B cell (primary cell): Measurements from ENCODE around the gene TMEM145. TPM values are rescaled to one million over a fixed set of nuclear protein-coding genes. Genes with fewer than 3 reads are reported as not detected.

Experiments used
- ATAC-seq: fragments of 200-7000 bp; cut with Tn5 transposase; one replicate; pipeline ENCODE4 v1.10.0; 2021; ENCODE audit warnings: low read depth, mild to moderate bottlenecking, moderate number of reproducible peaks, moderate library complexity
- CTCF ChIA-PET: fragments of 350-600 bp; sonication (Branson Sonifier 250); formaldehyde crosslinking; loops from one replicate; lab custom pipeline; 2021; ENCODE audit warnings: antibody characterized with exemption, inconsistent platforms; lab: Charles Lee
- POLR2A ChIA-PET: fragments of 350-600 bp; sonication (Branson Sonifier 250); formaldehyde crosslinking; loops from one replicate; lab custom pipeline; 2021; ENCODE audit warnings: antibody characterized with exemption; lab: Charles Lee
- DNase-seq: peaks from one replicate; pipeline ENCODE4 v3.0.0; 2013
- H2AFZ ChIP-seq: 2 replicates; pipeline ENCODE4 v1.6.1; 2012; ENCODE audit warnings: mild to moderate bottlenecking, low read depth, low read length; ENCODE audit not compliant: insufficient read depth, poor library complexity, severe bottlenecking
- H3K27ac ChIP-seq, 2 donors: 1 replicate in 1 of 2; 2 replicates in 1 of 2; pipeline ENCODE4 v1.5.1; 2012 to 2013; ENCODE audit warnings: low read length in 2 of 2, mild to moderate bottlenecking in 2 of 2, moderate library complexity in 1 of 2
- H3K27me3 ChIP-seq, 4 experiments: fragments of 200-600 bp in 1 of 4; sonication (generic) in 1 of 4; replicated peaks in 1 of 4; 1 replicate in 2 of 4; 2 replicates in 2 of 4; pipeline versions ENCODE4 v1.6.1 to v1.7.0; 2013 to 2016; ENCODE audit warnings: low read length in 3 of 4, mild to moderate bottlenecking in 2 of 4, mixed read lengths in 1 of 4, moderate library complexity in 1 of 4; ENCODE audit not compliant: insufficient read depth in 4 of 4, control insufficient read depth in 3 of 4; ENCODE audit errors: control extremely low read depth in 1 of 4
- H3K36me3 ChIP-seq, 2 experiments: replicated peaks in 1 of 2; 1 replicate in 1 of 2; 2 replicates in 1 of 2; pipeline versions ENCODE4 v1.6.1 to v1.7.1; 2013; ENCODE audit warnings: low read length in 1 of 2; ENCODE audit not compliant: insufficient read depth in 2 of 2, control insufficient read depth in 1 of 2; ENCODE audit errors: control extremely low read depth in 1 of 2, extremely low read depth in 1 of 2
- H3K4me1 ChIP-seq, 2 donors: fragments of 200-600 bp in 1 of 2; sonication (generic) in 1 of 2; 1 replicate in 1 of 2; 2 replicates in 1 of 2; pipeline versions ENCODE4 v1.5.1 to v1.6.1; 2013 to 2017; ENCODE audit warnings: low read length in 2 of 2; ENCODE audit not compliant: control insufficient read depth in 2 of 2, insufficient read depth in 2 of 2
- H3K4me2 ChIP-seq: replicated peaks from 2 replicates; pipeline ENCODE3; 2012; ENCODE audit warnings: mild to moderate bottlenecking, low read depth, low read length; ENCODE audit not compliant: poor library complexity, severe bottlenecking
- H3K4me3 ChIP-seq, 5 experiments: fragments of 200-600 bp in 1 of 5; sonication (generic) in 1 of 5; 1 replicate in 3 of 5; 2 replicates in 2 of 5; pipeline versions ENCODE4 v1.5.1 to v1.7.0; 2011 to 2016; ENCODE audit warnings: low read length in 4 of 5, mild to moderate bottlenecking in 4 of 5, low read depth in 2 of 5, control low read depth in 1 of 5, moderate library complexity in 1 of 5; ENCODE audit not compliant: insufficient read depth in 1 of 5; ENCODE audit errors: control extremely low read depth in 1 of 5, extremely low read depth in 1 of 5
- H3K79me2 ChIP-seq: fragments of 200-600 bp; sonication (generic); one replicate; pipeline ENCODE4 v1.6.0; 2016; ENCODE audit warnings: low read length; ENCODE audit not compliant: control insufficient read depth, insufficient read depth
- H3K9ac ChIP-seq: fragments of 200-600 bp; sonication (generic); 2 replicates; pipeline ENCODE4 v1.6.1; 2017; ENCODE audit warnings: mild to moderate bottlenecking, low read length, moderate library complexity
- H3K9me3 ChIP-seq, 3 donors: one replicate each; pipeline versions ENCODE4 v1.6.1 to v1.7.1; 2013; ENCODE audit warnings: low read length in 2 of 3; ENCODE audit not compliant: control insufficient read depth in 2 of 3, insufficient read depth in 1 of 3; ENCODE audit errors: control extremely low read depth in 1 of 3
- H4K20me1 ChIP-seq: 2 replicates; pipeline ENCODE4 v1.6.0; 2012; ENCODE audit warnings: mild to moderate bottlenecking, low read length; ENCODE audit not compliant: insufficient read depth, control insufficient read depth, poor library complexity, severe bottlenecking
- H3K27ac Mint-ChIP-seq: one replicate; pipeline ENCODE4 v1.8.0; 2021; ENCODE audit warnings: mixed read lengths
- H3K27me3 Mint-ChIP-seq: one replicate; pipeline ENCODE4 v1.8.0; 2021; ENCODE audit warnings: mixed read lengths
- H3K4me1 Mint-ChIP-seq: one replicate; pipeline ENCODE4 v1.8.0; 2021; ENCODE audit warnings: mixed read lengths
- H3K4me3 Mint-ChIP-seq: one replicate; pipeline ENCODE4 v1.8.0; 2021; ENCODE audit warnings: mixed read lengths
- H3K9me3 Mint-ChIP-seq: one replicate; pipeline ENCODE4 v1.8.0; 2022; ENCODE audit warnings: mixed read lengths; ENCODE audit not compliant: insufficient read depth
- EZH2 ChIP-seq: IDR thresholded peaks from 2 replicates; pipeline ENCODE4 v1.6.1; 2012; ENCODE audit warnings: borderline replicate concordance, low read depth, mild to moderate bottlenecking, moderate library complexity, low read length; ENCODE audit not compliant: insufficient read depth, poor library complexity, severe bottlenecking
- WGBS: methylation state at CpG from one replicate; pipeline ENCODE4 v1.1.5; 2013; ENCODE audit warnings: missing lambda C conversion rate; ENCODE audit not compliant: insufficient coverage; 5-methylcytosine and 5-hydroxymethylcytosine counted together
- intact Hi-C: fragments of 100-400 bp; cut with micrococcal nuclease; formaldehyde crosslinking; loops from one replicate; pipeline ENCODE4 v1.10.0; 2022
- polyA plus RNA-seq: library from polyadenylated mRNA; depleted of rRNA; stranded (reverse); fragments of >200 nt; gene quantifications from 2 replicates; pipeline ENCODE4 v1.2.3, GENCODE V29; 2012
- total RNA-seq, 2 donors: library from RNA; stranded (reverse); fragments of 120-200 nt in 1 of 2; gene quantifications; 1 replicate in 1 of 2; 2 replicates in 1 of 2; pipeline versions ENCODE4 v1.2.3 to v1.2.4, GENCODE V29; 2013 to 2022
- TF ChIP-seq, protein P1 (sequence below): fragments of 200-600 bp; IDR thresholded peaks from one replicate; pipeline ENCODE4 v1.8.0; 2022; ENCODE audit warnings: antibody characterized with exemption, mild to moderate bottlenecking

Gene TMEM145
- total and polyA plus RNA-seq, 2 donors (not counting 1 experiment from before 2014, with no cell fraction given), result not detected

DNA sequence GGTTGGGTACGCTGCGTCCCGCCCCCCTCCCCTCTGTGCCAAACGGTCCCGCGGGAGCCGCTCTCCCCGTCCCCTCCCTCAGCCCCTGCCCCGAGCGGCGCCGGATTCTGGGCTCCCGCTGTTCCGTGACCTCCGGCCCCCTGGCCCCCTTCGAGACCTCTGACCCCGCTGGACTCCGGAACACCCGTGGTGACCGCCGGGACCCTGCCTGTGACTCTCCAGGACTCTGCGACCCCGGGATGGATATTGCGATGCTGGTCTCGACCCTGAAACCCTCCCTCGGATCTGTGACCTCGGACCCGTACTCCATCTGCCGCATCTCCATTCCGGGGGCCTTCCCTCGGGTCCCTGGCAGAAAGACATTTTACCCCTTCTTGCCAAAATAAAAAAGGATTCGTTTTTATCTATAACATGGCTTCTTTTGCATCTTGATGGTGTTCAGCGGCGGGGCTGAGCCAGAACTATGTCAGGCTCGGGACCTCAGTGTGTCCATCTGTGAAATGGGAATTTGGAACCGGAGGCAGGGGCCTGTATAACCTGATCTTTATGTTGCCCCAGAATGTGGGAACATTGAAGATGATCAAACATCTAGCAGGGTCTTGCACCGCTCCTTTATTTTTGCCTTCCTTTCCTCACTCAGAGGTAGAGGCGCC is 11.7 kb downstream of the TMEM145 start:
- ChIA-PET POLR2A (no interaction called here), CTCF (no interaction called here)
- Histone ChIP-seq H3K4me2 (peak overlapping the region; percentile 94), H3K9me3 (no peaks in the 10 kb centered on the region), H2AFZ (peak overlapping the region; percentile 96), H3K79me2 (peaks cover 35% of the 10 kb centered on the region), H3K9ac (peak overlapping the region; percentile 94), H3K36me3 (no peaks in the 10 kb centered on the region), H4K20me1 (no peaks in the 10 kb centered on the region), H3K4me3 (peak overlapping the region; percentile 57 to 99 (median 93)), H3K4me1 (peaks cover 28 to 31% of the 10 kb centered on the region in 2 donors), H3K27ac (no peak overlapping the region), H3K27me3 (peaks cover 0 to 23% (median 3%) of the 10 kb centered on the region in 4 experiments)
- DNase-seq (no peak), ATAC-seq (no peak)
- H3K4me1 Mint-ChIP-seq, result peaks cover 22% of the 10 kb centered on the region
- TF ChIP-seq, protein P1, sequence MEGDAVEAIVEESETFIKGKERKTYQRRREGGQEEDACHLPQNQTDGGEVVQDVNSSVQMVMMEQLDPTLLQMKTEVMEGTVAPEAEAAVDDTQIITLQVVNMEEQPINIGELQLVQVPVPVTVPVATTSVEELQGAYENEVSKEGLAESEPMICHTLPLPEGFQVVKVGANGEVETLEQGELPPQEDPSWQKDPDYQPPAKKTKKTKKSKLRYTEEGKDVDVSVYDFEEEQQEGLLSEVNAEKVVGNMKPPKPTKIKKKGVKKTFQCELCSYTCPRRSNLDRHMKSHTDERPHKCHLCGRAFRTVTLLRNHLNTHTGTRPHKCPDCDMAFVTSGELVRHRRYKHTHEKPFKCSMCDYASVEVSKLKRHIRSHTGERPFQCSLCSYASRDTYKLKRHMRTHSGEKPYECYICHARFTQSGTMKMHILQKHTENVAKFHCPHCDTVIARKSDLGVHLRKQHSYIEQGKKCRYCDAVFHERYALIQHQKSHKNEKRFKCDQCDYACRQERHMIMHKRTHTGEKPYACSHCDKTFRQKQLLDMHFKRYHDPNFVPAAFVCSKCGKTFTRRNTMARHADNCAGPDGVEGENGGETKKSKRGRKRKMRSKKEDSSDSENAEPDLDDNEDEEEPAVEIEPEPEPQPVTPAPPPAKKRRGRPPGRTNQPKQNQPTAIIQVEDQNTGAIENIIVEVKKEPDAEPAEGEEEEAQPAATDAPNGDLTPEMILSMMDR, result no peak
- TF ChIP-seq EZH2, result peak; percentile 68
- WGBS, result 4% methylated on average over 31 of the region's 38 CpGs
- peaks cover 10% of the 10 kb centered on the region for H3K27me3 Mint-ChIP-seq
- no peaks in the 10 kb centered on the region for H3K9me3 Mint-ChIP-seq
- peak overlapping the region; percentile 88 for H3K4me3 Mint-ChIP-seq
- intact Hi-C loops, result loop anchor here (1.0 kb wide), 14 partner anchors 22 to 465 kb away; partner anchors contain the start of genes DEDD2, PAFAH1B3, POU2F2 and PRR19
- H3K27ac Mint-ChIP-seq, result peak overlapping the region; percentile 90

DNA sequence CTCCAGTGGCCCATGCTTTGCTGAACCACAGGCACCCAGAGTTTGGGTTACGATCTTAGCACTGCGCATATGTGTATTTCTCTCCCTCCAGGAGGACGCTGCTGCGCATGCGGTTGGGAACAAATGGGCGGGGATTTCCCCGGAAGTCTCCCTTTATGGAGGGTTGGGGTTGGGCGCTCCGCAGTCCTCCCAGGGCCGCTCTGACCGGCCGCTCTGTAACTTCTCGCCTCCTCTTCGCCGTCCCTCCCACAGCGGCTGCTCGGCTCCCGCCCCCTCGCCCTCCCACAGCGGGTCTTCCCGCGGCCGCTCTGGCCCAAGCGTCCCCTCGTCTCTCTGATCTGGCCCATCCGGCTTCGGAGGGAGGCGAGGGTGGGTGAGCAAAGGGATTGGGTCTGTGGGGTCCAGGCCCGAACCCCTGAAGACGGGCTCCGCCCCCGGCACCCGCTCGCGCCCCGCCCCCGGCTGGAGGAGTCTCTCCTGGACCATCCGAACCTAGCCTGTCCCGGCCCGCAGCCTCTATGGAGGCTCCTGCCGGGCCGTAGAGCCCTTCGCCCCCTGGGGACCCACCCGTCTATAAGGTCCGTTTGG is 12.3 kb downstream of the TMEM145 start, which contains the start of gene MEGF8:
Gene MEGF8, plus strand, starts transcription at position 328 of the 588 bp plus-strand sequence. CDS start 609 bp downstream, outside the sequence.
- POLR2A ChIA-PET, result no interaction called here
- WGBS, result 0% methylated on average over 39 of the region's 45 CpGs

More for the DNA sequence above, 12.3 kb downstream of the TMEM145 start, which contains the start of gene MEGF8:
- peak within 1 kb of the TSS; percentile 96 for H2AFZ ChIP-seq
- H3K4me2 ChIP-seq, result peak within 1 kb of the TSS; percentile 94
- peak within 1 kb of the TSS; percentile 53 to 69 for H3K27ac ChIP-seq
- peak within 1 kb of the TSS; percentile 90 for H3K27ac Mint-ChIP-seq
- H3K9ac ChIP-seq, result peak within 1 kb of the TSS; percentile 94
- CTCF ChIA-PET, result no interaction called here
- H3K4me3 Mint-ChIP-seq, result peak within 1 kb of the TSS; percentile 88
- no peaks in the 10 kb centered on the region for H3K9me3 Mint-ChIP-seq
- H3K27me3 Mint-ChIP-seq, result peaks cover 10% of the 10 kb centered on the region
- peaks cover 0 to 23% (median 3%) of the 10 kb centered on the region in 4 experiments for H3K27me3 ChIP-seq
- no peaks in the 10 kb centered on the region for H3K9me3 ChIP-seq
- DNase-seq, result peak; percentile 99
- peak within 1 kb of the TSS; percentile 61 to 99 (median 93) for H3K4me3 ChIP-seq
- peaks cover 28 to 31% of the 10 kb centered on the region in 2 donors for H3K4me1 ChIP-seq
- peak; percentile 91 for ATAC-seq
- no peaks in the 10 kb centered on the region for H3K36me3 ChIP-seq
- intact Hi-C loops, result loop anchor here (1.0 kb wide), 14 partner anchors 23 to 466 kb away; partner anchors contain the start of genes DEDD2, PAFAH1B3, POU2F2 and PRR19
- H3K4me1 Mint-ChIP-seq, result peaks cover 22% of the 10 kb centered on the region
- peaks cover 38% of the 10 kb centered on the region for H3K79me2 ChIP-seq
- TF ChIP-seq, protein P1, result peak; percentile 86
- no peak for TF ChIP-seq EZH2
- no peaks in the 10 kb centered on the region for H4K20me1 ChIP-seq
